SK-N-SH (cell line): ENCODE data around the gene RNF151.

ENCODE experiments used
- EP300 ChIP-seq, 2 experiments: IDR thresholded peaks; 2 replicates each; pipeline versions ENCODE4 v1.4.0 to v1.6.1; 2012; ENCODE audit warnings: borderline replicate concordance in 1 of 2, low read depth in 1 of 2, low read length in 1 of 2
- EZH2phosphoT487 ChIP-seq: fragments of 200-600 bp; sonication (generic); IDR thresholded peaks from 2 replicates; pipeline ENCODE4 v1.6.1; 2017; ENCODE audit warnings: low read depth, mixed run types, mild to moderate bottlenecking, antibody characterized with exemption, moderate library complexity, borderline replicate concordance
- FOSL2 ChIP-seq: IDR thresholded peaks from 2 replicates; pipeline ENCODE4 v1.4.0; 2012; ENCODE audit warnings: low read depth, mild to moderate bottlenecking, moderate library complexity, borderline replicate concordance
- FOXM1 ChIP-seq: IDR thresholded peaks from 2 replicates; pipeline ENCODE4 v1.4.0; 2012; ENCODE audit warnings: low read depth, mild to moderate bottlenecking
- GABPA ChIP-seq: IDR thresholded peaks from 2 replicates; pipeline ENCODE4 v1.4.0; 2012; ENCODE audit warnings: low read depth, mild to moderate bottlenecking
- MEF2A ChIP-seq: IDR thresholded peaks from 2 replicates; pipeline ENCODE4 v1.4.0; 2012; ENCODE audit warnings: low read depth, borderline replicate concordance
- POLR2AphosphoS5 ChIP-seq: IDR thresholded peaks from 2 replicates; pipeline ENCODE4 v1.6.1; 2012; ENCODE audit warnings: low read depth, low read length
- RAD21 ChIP-seq: IDR thresholded peaks from 2 replicates; pipeline ENCODE4 v1.6.1; 2012; ENCODE audit warnings: mild to moderate bottlenecking, low read length
- TEAD4 ChIP-seq: IDR thresholded peaks from 2 replicates; pipeline ENCODE4 v1.4.0; 2012; ENCODE audit warnings: mild to moderate bottlenecking, borderline replicate concordance; ENCODE audit not compliant: insufficient read depth
- YY1 ChIP-seq: IDR thresholded peaks from 2 replicates; pipeline ENCODE4 v1.4.0; 2012; ENCODE audit warnings: low read depth, mild to moderate bottlenecking
- TF ChIP-seq, protein P1 (sequence below): fragments of 200-600 bp; sonication (generic); IDR thresholded peaks from 2 replicates; pipeline ENCODE4 v1.6.1; 2017; ENCODE audit warnings: antibody characterized with exemption, mild to moderate bottlenecking, moderate library complexity
- TF ChIP-seq, protein P2 (sequence below): IDR thresholded peaks from 2 replicates; pipeline ENCODE4 v1.4.0; 2012; ENCODE audit warnings: low read depth
- TF ChIP-seq, protein P3 (sequence below): IDR thresholded peaks from 2 replicates; pipeline ENCODE4 v1.6.1; 2012; ENCODE audit warnings: mild to moderate bottlenecking, low read depth, low read length, moderate library complexity

DNA sequence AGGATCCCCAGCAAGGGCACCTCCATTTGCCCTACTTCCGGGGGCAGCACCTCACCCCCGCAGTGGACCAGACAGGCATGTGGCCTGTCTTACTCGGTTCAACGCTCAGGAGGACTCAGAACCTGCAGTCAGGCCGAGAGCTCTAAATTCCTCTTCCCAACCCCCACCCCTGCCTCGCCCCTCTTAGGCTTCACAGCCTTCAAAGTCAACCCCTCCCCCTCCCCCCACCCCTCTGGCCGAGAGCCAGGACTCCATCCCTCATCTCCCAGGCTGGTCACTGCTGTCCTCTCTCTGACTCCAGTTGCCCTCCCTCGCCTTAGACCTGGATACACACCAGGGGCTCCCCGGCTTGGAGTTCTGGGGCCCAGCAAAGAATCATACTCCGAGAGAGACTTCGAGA is 40.4 kb upstream of the RNF151 start:
- no peak for TF ChIP-seq EZH2phosphoT487
- no peak for TF ChIP-seq POLR2AphosphoS5
- TF ChIP-seq, protein P1, sequence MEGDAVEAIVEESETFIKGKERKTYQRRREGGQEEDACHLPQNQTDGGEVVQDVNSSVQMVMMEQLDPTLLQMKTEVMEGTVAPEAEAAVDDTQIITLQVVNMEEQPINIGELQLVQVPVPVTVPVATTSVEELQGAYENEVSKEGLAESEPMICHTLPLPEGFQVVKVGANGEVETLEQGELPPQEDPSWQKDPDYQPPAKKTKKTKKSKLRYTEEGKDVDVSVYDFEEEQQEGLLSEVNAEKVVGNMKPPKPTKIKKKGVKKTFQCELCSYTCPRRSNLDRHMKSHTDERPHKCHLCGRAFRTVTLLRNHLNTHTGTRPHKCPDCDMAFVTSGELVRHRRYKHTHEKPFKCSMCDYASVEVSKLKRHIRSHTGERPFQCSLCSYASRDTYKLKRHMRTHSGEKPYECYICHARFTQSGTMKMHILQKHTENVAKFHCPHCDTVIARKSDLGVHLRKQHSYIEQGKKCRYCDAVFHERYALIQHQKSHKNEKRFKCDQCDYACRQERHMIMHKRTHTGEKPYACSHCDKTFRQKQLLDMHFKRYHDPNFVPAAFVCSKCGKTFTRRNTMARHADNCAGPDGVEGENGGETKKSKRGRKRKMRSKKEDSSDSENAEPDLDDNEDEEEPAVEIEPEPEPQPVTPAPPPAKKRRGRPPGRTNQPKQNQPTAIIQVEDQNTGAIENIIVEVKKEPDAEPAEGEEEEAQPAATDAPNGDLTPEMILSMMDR: no peak
- TF ChIP-seq RAD21: no peak
- TF ChIP-seq GABPA: no peak
- no peak for TF ChIP-seq FOXM1
- TF ChIP-seq MEF2A: no peak
- no peak for TF ChIP-seq FOSL2
- TF ChIP-seq EP300 (IDR thresholded peaks at IDR 0.05; ENCODE audit: borderline replicate concordance in 1 of 2, low read depth in 1 of 2, low read length in 1 of 2): no peak
- no peak for TF ChIP-seq YY1
- TF ChIP-seq, protein P2, sequence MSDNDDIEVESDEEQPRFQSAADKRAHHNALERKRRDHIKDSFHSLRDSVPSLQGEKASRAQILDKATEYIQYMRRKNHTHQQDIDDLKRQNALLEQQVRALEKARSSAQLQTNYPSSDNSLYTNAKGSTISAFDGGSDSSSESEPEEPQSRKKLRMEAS: no peak
- TF ChIP-seq, protein P3, sequence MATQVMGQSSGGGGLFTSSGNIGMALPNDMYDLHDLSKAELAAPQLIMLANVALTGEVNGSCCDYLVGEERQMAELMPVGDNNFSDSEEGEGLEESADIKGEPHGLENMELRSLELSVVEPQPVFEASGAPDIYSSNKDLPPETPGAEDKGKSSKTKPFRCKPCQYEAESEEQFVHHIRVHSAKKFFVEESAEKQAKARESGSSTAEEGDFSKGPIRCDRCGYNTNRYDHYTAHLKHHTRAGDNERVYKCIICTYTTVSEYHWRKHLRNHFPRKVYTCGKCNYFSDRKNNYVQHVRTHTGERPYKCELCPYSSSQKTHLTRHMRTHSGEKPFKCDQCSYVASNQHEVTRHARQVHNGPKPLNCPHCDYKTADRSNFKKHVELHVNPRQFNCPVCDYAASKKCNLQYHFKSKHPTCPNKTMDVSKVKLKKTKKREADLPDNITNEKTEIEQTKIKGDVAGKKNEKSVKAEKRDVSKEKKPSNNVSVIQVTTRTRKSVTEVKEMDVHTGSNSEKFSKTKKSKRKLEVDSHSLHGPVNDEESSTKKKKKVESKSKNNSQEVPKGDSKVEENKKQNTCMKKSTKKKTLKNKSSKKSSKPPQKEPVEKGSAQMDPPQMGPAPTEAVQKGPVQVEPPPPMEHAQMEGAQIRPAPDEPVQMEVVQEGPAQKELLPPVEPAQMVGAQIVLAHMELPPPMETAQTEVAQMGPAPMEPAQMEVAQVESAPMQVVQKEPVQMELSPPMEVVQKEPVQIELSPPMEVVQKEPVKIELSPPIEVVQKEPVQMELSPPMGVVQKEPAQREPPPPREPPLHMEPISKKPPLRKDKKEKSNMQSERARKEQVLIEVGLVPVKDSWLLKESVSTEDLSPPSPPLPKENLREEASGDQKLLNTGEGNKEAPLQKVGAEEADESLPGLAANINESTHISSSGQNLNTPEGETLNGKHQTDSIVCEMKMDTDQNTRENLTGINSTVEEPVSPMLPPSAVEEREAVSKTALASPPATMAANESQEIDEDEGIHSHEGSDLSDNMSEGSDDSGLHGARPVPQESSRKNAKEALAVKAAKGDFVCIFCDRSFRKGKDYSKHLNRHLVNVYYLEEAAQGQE: no peak
- no peak for TF ChIP-seq TEAD4
